Gastroesophageal sphincter (tissue), 4 donors: ENCODE measurements around the gene STK24. TPM values are rescaled to one million over a fixed set of nuclear protein-coding genes. Genes with fewer than 3 reads are reported as not detected.

Experiments used
- ATAC-seq: fragments of 150-250 bp; one replicate; pipeline ENCODE4 v1.9.1; 2016; ENCODE audit warnings: mild to moderate bottlenecking, moderate library complexity
- H3K27ac ChIP-seq, 4 donors: fragments of 200-600 bp; sonication (generic) in 3 of 4; 1 replicate in 3 of 4; 2 replicates in 1 of 4; pipeline ENCODE4 v1.5.1; 2016 to 2019
- H3K27me3 ChIP-seq: fragments of 200-600 bp; sonication (generic); one replicate; pipeline ENCODE4 v1.5.1; 2019
- H3K36me3 ChIP-seq, 2 donors: fragments of 200-600 bp; sonication (generic); one replicate each; pipeline ENCODE4 v1.5.1; 2019; ENCODE audit warnings: control low read depth in 1 of 2
- H3K4me1 ChIP-seq, 3 donors: fragments of 200-600 bp; sonication (generic); 1 replicate in 2 of 3; 2 replicates in 1 of 3; pipeline ENCODE4 v1.5.1; 2016 to 2019; ENCODE audit warnings: control low read depth in 2 of 3
- H3K4me3 ChIP-seq, 2 donors: fragments of 200-600 bp; sonication (generic); one replicate each; pipeline ENCODE4 v1.5.1; 2019; ENCODE audit warnings: mild to moderate bottlenecking in 1 of 2, moderate library complexity in 1 of 2
- H3K9me3 ChIP-seq, 3 donors: fragments of 200-600 bp; sonication (generic); one replicate each; pipeline ENCODE4 v1.5.1; 2017 to 2019; ENCODE audit warnings: control low read depth in 2 of 3
- EP300 ChIP-seq: sonication (generic); formaldehyde crosslinking; IDR thresholded peaks from one replicate; pipeline ENCODE4 v1.6.1; 2017; ENCODE audit warnings: antibody characterized with exemption, mild to moderate bottlenecking
- POLR2A ChIP-seq, 2 donors: fragments of 450-650 bp; IDR thresholded peaks; one replicate each; pipeline ENCODE4 v1.6.1; 2017; ENCODE audit warnings: antibody characterized with exemption in 2 of 2, mild to moderate bottlenecking in 2 of 2, moderate library complexity in 1 of 2
- POLR2AphosphoS5 ChIP-seq: sonication (generic); formaldehyde crosslinking; IDR thresholded peaks from one replicate; pipeline ENCODE4 v1.6.1; 2017; ENCODE audit warnings: antibody characterized with exemption
- WGBS, 2 donors: methylation state at CpG; one replicate each; pipeline ENCODE4 v1.1.5; 2018; ENCODE audit warnings: low coverage in 1 of 2; 5-methylcytosine and 5-hydroxymethylcytosine counted together
- total RNA-seq, 4 donors: library from RNA; depleted of rRNA; stranded (reverse); fragments of >200 nt; gene quantifications; one replicate each; pipeline ENCODE4 v1.1.0, GENCODE V29; 2016
- TF ChIP-seq, protein P1 (sequence below), 4 experiments: fragments of 200-600 bp in 2 of 4; fragments of 450-650 bp in 2 of 4; sonication (generic) in 1 of 4; IDR thresholded peaks; one replicate each; pipeline ENCODE4 v1.5.1; 2017 to 2019; ENCODE audit warnings: antibody characterized with exemption in 4 of 4, mild to moderate bottlenecking in 2 of 4, moderate library complexity in 2 of 4

The STK24 gene
- total RNA-seq, 4 donors from 2014 or later = 60.2 to 157 (median 102) TPM

DNA sequence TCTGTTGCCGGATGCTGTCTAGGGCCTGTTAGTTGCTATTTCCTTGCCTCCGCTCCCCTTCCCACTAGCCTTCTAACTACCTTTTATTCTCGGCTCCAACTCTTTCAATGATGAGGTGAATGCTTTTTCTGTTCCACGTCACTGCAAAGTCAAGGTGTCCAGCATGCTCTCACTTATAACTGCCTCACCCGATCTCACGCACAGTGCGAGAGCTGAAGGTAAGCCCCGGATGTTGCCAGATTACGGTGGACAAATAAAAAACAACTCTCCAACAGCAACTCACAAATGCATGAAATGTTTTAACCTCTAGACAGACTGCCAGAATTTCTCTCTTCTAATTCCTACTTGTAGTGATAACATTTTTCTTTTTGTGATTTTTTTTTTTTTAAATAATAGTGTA is 169.9 kb downstream of the STK24 start:
- 90 to 93% methylated on average over 7 to 9 of the region's 9 CpGs for WGBS, 2 donors
- ATAC-seq = no peak

DNA sequence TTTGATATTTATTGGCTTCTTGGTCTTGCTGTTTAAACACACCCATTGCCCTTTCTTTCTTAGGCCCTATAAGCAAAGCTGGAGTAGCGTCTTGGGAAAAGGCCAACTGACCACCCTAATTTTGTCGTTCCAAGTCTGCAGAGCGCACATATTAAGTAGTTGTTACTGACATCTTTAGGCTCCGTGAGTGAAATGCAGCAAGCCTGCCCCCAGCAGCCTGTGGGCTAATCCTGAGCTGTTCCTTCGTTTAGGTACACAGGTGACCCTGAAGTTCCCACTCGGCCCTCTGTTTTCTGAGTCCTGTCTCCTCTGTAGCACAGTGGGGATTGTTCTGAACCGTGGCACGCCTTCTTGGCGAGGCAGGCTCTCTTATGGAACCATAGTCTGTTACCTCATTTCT is 170.5 kb downstream of the STK24 start:
- no peaks in the 10 kb centered on the region for H3K27me3 ChIP-seq
- WGBS, 2 donors = 83 to 92% methylated on average over 4 to 7 of the region's 9 CpGs
- no peaks in the 10 kb centered on the region for H3K4me1 ChIP-seq
- no peaks in the 10 kb centered on the region for H3K9me3 ChIP-seq
- no peak overlapping the region for H3K27ac ChIP-seq
- H3K36me3 ChIP-seq = peaks cover 0 to 24% of the 10 kb centered on the region in 2 donors
- TF ChIP-seq POLR2A (IDR thresholded peaks at IDR 0.05) = no peak
- no peak for TF ChIP-seq POLR2AphosphoS5
- TF ChIP-seq, protein P1, sequence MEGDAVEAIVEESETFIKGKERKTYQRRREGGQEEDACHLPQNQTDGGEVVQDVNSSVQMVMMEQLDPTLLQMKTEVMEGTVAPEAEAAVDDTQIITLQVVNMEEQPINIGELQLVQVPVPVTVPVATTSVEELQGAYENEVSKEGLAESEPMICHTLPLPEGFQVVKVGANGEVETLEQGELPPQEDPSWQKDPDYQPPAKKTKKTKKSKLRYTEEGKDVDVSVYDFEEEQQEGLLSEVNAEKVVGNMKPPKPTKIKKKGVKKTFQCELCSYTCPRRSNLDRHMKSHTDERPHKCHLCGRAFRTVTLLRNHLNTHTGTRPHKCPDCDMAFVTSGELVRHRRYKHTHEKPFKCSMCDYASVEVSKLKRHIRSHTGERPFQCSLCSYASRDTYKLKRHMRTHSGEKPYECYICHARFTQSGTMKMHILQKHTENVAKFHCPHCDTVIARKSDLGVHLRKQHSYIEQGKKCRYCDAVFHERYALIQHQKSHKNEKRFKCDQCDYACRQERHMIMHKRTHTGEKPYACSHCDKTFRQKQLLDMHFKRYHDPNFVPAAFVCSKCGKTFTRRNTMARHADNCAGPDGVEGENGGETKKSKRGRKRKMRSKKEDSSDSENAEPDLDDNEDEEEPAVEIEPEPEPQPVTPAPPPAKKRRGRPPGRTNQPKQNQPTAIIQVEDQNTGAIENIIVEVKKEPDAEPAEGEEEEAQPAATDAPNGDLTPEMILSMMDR (IDR thresholded peaks at IDR 0.05) = no peak
- no peak for TF ChIP-seq EP300
- H3K4me3 ChIP-seq = no peak overlapping the region
- ATAC-seq = no peak

More for the DNA sequence above, 169.9 kb downstream of the STK24 start:
- Histone ChIP-seq H3K4me3 (no peak overlapping the region), H3K9me3 (no peaks in the 10 kb centered on the region), H3K36me3 (peaks cover 0 to 28% of the 10 kb centered on the region in 2 donors), H3K4me1 (no peaks in the 10 kb centered on the region), H3K27ac (no peak overlapping the region), H3K27me3 (no peaks in the 10 kb centered on the region)
- TF ChIP-seq EP300 (no peak), POLR2AphosphoS5 (no peak), POLR2A (IDR thresholded peaks at IDR 0.05) (no peak)
- TF ChIP-seq, protein P1 (IDR thresholded peaks at IDR 0.05) = no peak

DNA sequence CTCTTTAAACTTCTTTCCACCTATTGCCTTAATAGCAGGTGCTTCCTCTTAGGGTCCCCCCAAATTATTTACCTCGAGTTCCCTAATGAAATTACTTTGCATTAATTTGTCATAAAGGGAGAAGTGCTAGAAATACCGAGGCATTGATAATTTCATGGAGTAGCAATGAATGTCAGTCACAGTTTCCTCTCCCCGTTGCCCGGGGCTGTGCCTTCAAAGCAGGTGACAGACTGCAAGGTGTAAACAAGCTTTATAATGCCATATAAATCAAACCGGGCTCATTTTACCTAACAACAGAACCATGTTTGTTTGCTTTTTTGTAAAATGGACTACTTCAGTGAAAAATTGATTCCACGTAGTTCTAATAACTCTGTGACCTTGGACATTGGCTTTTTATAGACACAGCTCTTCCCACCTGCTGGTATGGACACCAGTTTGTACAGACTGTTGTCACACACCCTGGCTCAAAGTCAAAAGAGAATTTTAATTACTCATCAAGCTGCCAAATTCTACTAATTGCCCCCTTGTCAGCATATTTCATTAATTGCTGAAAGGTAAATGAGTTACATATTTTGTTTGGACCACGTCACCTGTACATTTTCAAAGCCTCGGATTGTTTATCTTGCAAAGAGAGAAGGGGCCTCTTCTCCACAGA is 171.1 kb downstream of the STK24 start:
- Histone ChIP-seq H3K27ac (no peak overlapping the region), H3K9me3 (no peaks in the 10 kb centered on the region), H3K4me3 (no peak overlapping the region), H3K27me3 (no peaks in the 10 kb centered on the region), H3K4me1 (no peaks in the 10 kb centered on the region), H3K36me3 (peaks cover 0 to 21% of the 10 kb centered on the region in 2 donors)
- ATAC-seq = no peak
- WGBS, 2 donors = 81 to 88% methylated on average over 8 of the region's 8 CpGs
- TF ChIP-seq POLR2A (IDR thresholded peaks at IDR 0.05) (no peak), EP300 (no peak), POLR2AphosphoS5 (no peak)
- TF ChIP-seq, protein P1 (IDR thresholded peaks at IDR 0.05) = no peak

DNA sequence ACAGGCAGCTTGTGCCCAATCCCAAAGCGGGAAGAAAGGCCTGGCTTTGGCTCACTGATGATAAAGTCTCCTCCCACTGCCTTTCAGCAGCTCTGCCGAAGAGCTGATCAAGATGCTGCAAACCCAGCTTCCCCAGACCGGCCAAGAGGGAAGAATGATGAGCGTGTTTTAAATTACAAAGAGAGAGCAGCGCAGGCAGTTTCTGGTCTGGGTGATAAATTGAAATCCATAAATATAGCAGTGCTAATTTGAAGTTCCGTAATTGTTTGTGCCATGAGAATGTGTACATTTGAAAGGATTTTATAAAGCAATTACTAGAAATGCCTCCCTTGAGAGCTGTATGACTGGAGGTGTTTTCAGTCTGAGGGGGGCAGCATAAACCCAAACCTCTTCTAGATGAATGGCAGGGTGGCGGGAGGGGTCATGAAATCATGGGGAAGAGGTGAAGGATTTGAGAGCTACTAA is 171.8 kb downstream of the STK24 start:
- Histone ChIP-seq H3K4me1 (no peaks in the 10 kb centered on the region), H3K9me3 (no peaks in the 10 kb centered on the region), H3K36me3 (peaks cover 0 to 19% of the 10 kb centered on the region in 2 donors), H3K27me3 (no peaks in the 10 kb centered on the region), H3K27ac (no peak overlapping the region), H3K4me3 (no peak overlapping the region)
- no peak for ATAC-seq
- 21 to 59% methylated on average over 4 to 7 of the region's 7 CpGs for WGBS, 2 donors
- TF ChIP-seq EP300 (no peak), POLR2A (IDR thresholded peaks at IDR 0.05) (no peak), POLR2AphosphoS5 (no peak)
- TF ChIP-seq, protein P1 (IDR thresholded peaks at IDR 0.05) = no peak

DNA sequence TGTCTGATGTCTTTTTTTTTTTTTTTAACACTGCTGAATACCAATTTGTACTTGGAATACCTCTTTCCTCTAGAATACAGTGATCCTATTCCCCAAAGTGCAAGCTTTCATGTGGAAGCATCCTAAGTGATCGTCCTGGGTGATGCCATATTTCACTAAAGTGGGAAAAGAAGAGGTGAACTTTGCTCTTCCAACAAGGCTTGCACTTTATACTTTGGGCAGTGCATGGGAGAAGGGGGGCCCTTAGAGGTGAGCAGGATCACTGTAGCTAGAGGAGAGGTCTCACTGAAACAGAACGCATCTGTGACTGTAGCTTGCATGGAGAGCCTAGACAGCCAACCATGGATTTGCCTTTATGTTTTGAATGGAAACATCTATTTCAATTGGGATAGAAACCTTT is 173.8 kb downstream of the STK24 start:
- Histone ChIP-seq H3K4me3 (no peak overlapping the region), H3K9me3 (no peaks in the 10 kb centered on the region), H3K36me3 (peaks cover 0 to 9% of the 10 kb centered on the region in 2 donors), H3K27me3 (no peaks in the 10 kb centered on the region), H3K27ac (no peak overlapping the region), H3K4me1 (no peaks in the 10 kb centered on the region)
- ATAC-seq = no peak
- WGBS, 2 donors = no CpG with 5 or more reads among the region's 2 CpGs
- TF ChIP-seq POLR2A (IDR thresholded peaks at IDR 0.05) = no peak
- TF ChIP-seq, protein P1 (IDR thresholded peaks at IDR 0.05) = no peak
- TF ChIP-seq POLR2AphosphoS5 = no peak
- no peak for TF ChIP-seq EP300
